Measurements from ENCODE around the gene ECHS1.

Gene ECHS1

DNA sequence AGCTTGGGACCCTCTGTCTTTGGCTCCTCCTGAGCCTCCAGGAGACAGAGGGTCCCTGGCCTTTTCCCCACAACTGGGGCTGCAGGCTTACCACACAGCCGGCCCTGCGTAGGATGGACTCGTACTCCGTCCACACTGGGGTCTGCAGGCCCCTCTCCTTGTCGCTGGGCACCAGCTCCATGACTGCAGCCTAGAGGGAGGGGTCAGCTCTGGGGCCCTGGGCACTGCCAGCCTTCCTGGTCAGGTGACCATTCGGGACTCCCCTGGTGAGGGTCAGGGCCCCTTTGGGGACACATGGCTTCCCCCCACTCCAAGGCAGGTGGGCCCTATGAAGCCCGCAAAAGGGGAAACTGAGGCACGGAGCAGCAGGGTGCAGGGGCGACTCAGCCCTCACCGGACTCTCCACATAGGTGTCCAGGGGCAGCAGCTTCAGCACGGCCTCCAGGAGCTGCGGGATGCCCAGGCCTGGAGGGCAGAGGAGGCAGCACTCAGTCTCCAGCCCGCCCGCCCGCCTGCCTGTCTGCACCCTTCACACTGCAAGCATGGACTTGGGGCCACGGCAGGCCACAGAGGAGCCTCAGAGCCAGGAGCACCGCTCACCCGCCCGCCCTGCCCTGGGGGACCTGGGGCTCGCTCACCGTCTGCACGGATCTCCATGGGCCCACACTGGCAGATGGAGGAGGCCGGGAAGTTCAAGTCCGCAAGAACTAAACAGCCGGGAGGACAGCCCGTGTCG lies 16.4 kb downstream of the ECHS1 start:
- no peak for DNase-seq

GRCh38 chr10:133355991-133356390 lies 17.2 kb downstream of the ECHS1 start:
- DNase-seq = no peak

- DNase-seq = no peak
Observed at GRCh38 chr10:133355266-133355665, 17.9 kb downstream of the ECHS1 start.

- DNase-seq = no peak
Observed at GRCh38 chr10:133354672-133355240, 18.4 kb downstream of the ECHS1 start.

GRCh38 chr10:133353988-133354605 lies 19.1 kb downstream of the ECHS1 start:
- DNase-seq = no peak

DNA sequence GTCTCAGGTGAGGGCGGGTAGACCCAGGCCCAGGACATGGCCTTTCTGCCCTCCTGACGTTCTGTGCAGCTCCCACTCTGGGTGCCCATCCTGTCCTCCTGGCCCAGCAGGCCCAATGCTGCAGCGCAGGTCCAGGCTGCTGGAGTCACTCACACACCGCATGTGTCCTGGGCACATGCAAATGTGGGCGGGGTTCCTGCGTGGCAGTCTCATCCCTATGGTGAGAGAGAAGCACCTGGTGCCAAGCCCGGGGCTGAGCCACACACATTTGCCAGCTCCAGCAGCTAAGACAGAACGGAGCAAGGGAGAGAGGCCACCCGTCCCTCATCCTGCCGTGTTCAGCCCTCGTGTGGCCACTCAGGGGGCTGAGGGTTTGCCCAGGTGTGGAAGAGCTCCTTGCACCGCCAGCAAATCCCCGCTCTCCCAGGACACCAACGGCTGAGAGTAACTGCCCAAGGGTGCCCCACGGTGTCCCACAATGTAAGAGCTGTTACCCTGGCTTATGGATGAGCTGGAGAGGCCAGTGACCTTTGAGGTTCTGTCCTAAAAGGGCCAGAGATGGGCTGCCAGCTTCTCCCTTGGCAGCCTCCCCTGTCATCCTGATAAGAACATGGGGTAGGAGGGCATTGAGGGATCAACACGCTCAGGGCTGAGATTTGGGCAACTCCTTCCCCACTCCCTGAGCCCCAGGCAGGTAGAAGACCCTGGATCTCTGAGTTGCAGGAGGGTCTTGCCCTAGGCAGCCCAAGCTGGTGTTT lies 19.8 kb downstream of the ECHS1 start:
- no peak for DNase-seq

GRCh38 chr10:133351408-133352318 lies 21.5 kb downstream of the ECHS1 start:
- no peak for DNase-seq

- no peak for DNase-seq
Observed at GRCh38 chr10:133350950-133351329, 22.2 kb downstream of the ECHS1 start.

- DNase-seq = no peak
Observed at GRCh38 chr10:133350283-133350949, 22.7 kb downstream of the ECHS1 start.

DNA sequence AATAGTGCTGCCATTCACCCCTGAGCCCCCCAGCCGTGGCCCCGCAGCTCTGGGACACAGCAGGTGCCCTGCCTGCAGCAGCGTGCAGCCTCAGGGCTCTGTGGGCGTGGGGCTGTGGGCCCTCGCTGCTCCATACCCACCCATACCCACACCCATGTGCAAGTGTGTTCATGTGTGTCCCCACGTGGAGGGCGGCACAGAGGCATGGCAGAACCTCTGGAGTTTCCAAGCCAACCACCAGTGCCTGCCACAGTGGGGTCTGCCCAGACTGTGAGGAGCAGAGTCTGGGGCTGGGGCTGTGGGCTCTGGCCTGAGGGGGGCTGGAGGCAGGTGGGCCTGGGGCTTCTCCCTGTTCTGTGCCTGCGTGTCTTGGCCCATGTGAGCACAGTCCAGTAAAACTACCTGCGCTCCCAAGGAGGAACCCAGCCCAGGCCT lies 23.6 kb downstream of the ECHS1 start:
- no peak for DNase-seq

DNA sequence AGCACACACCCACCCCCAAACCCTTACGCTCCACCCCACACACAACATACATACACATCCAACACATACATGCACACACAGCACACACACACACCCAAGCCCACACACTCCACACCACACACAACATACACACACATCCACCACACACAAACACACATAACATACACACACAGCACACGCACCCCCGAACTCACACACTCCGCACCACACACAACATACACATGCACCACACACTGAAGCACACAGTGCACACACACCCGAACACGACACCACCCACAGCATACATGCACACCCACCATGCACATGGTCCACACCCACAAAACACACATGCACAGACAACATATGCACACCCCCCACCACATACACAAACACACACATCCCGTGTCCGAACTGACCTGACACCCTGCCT lies 24.0 kb downstream of the ECHS1 start:
- DNase-seq = no peak

- no peak for DNase-seq
Observed at GRCh38 chr10:133347710-133348517, 25.2 kb downstream of the ECHS1 start.

DNA sequence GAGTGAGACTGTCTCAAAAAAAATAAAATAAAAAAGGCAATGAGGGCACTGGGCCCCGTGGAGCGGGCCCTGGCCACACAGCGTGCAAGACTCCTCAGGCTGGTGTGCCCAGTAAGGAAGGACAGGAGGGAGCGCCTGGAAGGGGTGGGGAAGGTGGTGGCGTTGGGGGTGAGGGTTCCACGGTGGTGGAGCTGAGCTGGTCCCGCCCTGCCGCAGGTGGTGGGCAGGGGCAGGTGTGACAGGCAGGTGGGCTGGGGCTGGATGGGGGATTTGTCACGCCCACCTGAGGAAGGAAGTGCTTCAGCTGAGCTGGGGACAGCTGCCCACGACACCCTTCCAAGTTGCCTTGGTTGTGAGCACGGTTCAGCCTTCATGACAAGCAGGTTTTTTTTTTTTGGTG lies 26.7 kb downstream of the ECHS1 start:
- DNase-seq = no peak

- DNase-seq = no peak
Observed at GRCh38 chr10:133344236-133344635, 28.9 kb downstream of the ECHS1 start.

DNA sequence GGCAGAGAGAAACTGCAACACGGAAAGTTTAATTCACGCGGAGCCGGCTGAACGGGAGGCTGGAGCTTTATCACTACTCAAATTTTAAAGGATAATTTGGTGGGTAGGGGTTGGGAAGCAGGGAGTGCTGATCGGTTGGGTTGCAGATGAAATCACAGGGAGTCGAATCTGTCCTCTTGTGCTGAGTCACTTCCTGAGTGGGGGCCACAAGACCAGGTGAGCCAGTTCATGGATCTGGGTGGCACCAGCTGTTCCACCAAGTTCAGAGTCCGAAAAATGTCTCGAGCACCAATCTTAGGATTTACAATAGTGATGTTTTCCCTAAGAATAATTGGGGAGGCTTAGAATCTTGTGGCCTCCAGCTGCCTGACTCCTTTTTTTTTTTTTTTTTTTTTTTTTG lies 29.6 kb downstream of the ECHS1 start:
- no peak for DNase-seq

GRCh38 chr10:133342942-133343341 lies 30.2 kb downstream of the ECHS1 start:
- no peak for DNase-seq

DNA sequence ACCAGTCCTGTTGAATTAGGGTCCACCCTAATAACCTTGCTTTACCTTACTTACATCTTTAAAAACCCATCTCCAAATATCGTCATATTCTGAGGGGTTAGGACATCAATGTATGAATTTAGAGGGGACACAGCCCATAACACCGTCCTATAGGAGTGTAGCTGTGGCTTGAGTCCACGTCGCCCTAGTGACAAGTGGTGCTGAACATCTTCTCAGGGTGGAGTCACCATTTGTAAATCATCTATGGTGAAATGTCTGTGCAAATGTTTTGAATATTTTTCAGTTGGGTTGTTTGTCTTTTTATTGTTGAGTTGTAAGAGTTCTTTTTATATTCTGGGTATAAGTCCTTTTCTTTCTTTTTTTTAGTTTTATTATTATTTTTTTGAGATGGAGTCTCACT lies 31.2 kb downstream of the ECHS1 start:
- no peak for DNase-seq

GRCh38 chr10:133339708-133340380 lies 33.3 kb downstream of the ECHS1 start:
- no peak for DNase-seq

DNA sequence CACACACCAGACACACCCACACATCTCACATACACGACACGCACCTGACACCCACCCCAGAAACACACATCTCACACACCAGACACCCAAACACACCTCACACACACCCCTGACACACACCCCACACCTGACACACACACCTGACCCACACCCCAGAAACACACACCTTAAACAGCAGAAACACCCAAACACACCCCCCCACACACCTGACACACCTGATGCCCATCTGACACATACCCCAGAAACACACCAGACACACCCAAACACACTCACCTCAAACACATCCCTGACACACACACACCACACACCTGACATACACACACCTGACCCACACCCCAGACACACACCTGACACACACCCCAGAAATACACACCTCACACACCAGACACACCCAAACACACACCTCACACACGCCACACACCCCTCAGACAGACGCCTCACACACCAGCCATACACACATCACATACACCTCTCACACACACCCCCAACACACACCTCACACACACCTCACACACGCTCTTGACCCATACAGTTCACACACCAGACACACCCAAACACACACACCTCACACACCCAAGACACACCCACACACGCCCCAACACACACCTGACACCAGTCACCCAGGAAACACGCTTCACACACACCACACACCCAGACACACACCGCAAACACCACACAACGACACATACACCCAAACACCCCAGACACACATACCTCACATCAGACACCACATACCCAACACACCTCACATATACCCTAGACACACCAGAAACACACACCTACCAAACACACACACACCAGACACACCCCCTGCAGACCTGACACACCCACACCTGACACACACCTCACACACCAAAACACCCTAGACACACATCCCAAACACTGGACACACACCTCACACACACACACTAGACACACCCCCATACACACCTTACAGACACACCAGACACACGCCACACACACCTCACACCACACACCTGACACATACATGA lies 34.8 kb downstream of the ECHS1 start:
- no peak for DNase-seq
